ENCODE measurements around the gene CASD1. TPM values are rescaled to one million over a fixed set of nuclear protein-coding genes. Genes with fewer than 3 reads are reported as not detected.

CASD1 gene
- total RNA-seq, 2 experiments from 2014 or later, result 10.6 to 13.8 TPM

DNA sequence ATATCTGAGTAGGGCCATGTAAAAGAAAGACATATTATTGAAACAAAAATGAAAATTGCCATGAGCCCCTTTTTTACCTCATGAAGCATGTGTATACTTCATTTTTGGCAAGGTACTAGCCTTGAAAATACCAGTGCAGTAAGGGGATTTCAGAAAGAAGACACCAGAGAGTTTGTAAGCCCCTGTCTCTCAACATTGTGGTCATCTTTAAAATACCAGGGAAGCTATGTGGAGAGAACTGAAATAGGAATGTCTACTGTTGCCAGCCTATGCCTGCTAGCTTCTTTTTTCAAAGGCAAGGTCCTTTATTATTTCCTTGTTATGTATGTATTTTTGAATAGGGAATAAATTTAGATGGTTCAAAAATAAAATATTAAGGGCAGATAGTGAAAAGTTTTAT, 57.8 kb downstream of the CASD1 start:
- CTCF ChIA-PET, result no interaction called here
- H3K4me3 Mint-ChIP-seq, result no peak overlapping the region
- H3K36me3 Mint-ChIP-seq (ENCODE audit: low read depth), result peaks cover 6% of the 10 kb centered on the region
- no peaks in the 10 kb centered on the region for H3K4me1 Mint-ChIP-seq (ENCODE audit: low read depth)
- no peaks in the 10 kb centered on the region for H3K27me3 Mint-ChIP-seq (ENCODE audit: low read depth)
- POLR2A ChIA-PET, result no interaction called here
- ATAC-seq, result no peak
- no peaks in the 10 kb centered on the region for H3K9me3 Mint-ChIP-seq (ENCODE audit: insufficient read depth)
- no peak for DNase-seq
- no peak overlapping the region for H3K27ac Mint-ChIP-seq

DNA sequence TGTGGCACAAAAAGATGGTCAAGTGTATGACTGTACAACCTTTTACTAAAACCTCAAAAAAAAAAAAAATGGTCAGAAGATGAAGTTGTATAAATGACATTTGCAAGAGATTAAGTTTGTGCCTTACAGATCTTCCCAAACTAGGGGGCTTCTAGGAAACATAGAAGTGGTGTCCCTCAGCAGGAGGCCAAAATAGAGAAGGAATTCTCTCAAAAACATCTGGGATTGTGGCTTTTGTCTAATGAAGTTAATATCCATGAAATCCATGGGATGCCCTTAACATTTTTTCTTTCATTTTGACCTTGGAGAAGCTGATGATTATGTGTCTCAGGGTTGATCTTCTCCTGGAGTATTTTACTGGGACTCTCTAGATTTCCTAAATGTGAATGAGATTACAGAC, 62.2 kb downstream of the CASD1 start:
- no peak overlapping the region for H3K27ac Mint-ChIP-seq
- H3K9me3 Mint-ChIP-seq (ENCODE audit: insufficient read depth), result peaks cover 27% of the 10 kb centered on the region
- POLR2A ChIA-PET, result no interaction called here
- H3K4me3 Mint-ChIP-seq, result no peak overlapping the region
- CTCF ChIA-PET, result no interaction called here
- no peaks in the 10 kb centered on the region for H3K27me3 Mint-ChIP-seq (ENCODE audit: low read depth)
- ATAC-seq (no peak), DNase-seq (no peak)
- no peaks in the 10 kb centered on the region for H3K4me1 Mint-ChIP-seq (ENCODE audit: low read depth)
- peaks cover 30% of the 10 kb centered on the region for H3K36me3 Mint-ChIP-seq (ENCODE audit: low read depth)

DNA sequence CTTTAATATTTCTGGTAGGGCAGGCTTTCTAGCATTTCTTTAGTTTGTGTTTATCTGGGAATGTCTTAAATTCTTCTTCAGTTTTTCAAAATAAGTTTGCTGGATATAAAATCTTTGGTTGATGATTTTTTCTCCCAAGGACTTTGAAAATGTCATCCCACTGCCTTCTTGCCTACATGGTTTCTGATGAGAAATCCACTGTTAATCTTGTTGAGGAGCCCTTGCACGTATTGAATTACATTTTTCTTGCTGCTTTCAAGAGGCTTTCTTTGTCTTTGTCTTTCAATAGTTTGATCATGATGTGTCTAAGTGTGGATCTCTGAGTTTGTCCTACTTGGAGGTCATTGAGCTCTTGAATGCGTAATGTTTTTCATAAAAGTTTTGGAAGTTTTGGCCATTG, 66.0 kb downstream of the CASD1 start:
- ChIA-PET CTCF (no interaction called here), POLR2A (no interaction called here)
- Mint-ChIP-seq H3K9me3 (ENCODE audit: insufficient read depth) (peaks cover 27% of the 10 kb centered on the region), H3K4me3 (no peak overlapping the region), H3K4me1 (ENCODE audit: low read depth) (no peaks in the 10 kb centered on the region), H3K27me3 (ENCODE audit: low read depth) (no peaks in the 10 kb centered on the region), H3K36me3 (ENCODE audit: low read depth) (peaks cover 32% of the 10 kb centered on the region), H3K27ac (no peak overlapping the region)
- ATAC-seq, result no peak
- DNase-seq, result no peak

DNA sequence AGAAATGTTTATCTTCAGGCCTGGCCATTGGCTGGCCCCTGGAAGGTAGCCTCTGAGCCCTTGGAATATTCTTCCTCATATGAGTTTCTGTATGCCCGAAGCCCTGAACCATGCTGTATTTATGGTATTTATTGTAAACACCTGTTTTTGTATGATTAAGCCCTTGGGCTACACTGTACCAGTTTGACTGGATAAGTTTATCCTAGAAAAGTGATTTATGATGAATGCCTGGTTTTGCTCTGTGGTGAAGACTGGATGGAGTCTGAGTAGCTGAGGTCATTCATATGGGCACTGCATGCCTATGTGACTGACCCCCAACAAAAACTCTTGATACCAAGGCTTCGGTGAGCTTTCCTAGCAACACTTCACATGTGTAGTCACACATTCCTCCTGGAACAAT, 66.7 kb downstream of the CASD1 start:
- no peak for ATAC-seq
- Mint-ChIP-seq H3K4me3 (no peak overlapping the region), H3K27ac (no peak overlapping the region), H3K36me3 (ENCODE audit: low read depth) (peaks cover 30% of the 10 kb centered on the region), H3K4me1 (ENCODE audit: low read depth) (no peaks in the 10 kb centered on the region), H3K27me3 (ENCODE audit: low read depth) (no peaks in the 10 kb centered on the region), H3K9me3 (ENCODE audit: insufficient read depth) (peaks cover 27% of the 10 kb centered on the region)
- CTCF ChIA-PET, result no interaction called here
- POLR2A ChIA-PET, result no interaction called here
- no peak for DNase-seq

DNA sequence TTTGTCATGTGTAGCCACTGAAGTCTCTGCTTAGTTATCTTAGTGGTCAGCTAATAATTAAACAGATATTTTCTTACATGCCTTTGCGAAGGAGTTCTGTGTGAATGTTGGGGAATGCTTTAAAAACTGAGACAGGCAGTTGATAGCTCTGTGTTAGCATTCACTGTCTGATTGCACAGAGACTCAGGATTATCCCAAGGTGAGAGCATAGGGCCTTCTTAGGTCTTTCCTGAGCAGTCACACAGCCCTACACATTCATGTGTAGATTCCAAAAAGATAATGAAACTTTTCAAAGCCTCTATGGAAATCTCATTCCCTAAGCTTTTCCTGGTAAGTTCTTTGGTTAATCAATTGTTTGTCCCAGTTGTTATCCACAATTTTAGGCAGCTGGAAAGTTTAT, 67.7 kb downstream of the CASD1 start:
- DNase-seq, result no peak
- no peaks in the 10 kb centered on the region for H3K27me3 Mint-ChIP-seq (ENCODE audit: low read depth)
- no peak overlapping the region for H3K27ac Mint-ChIP-seq
- peaks cover 27% of the 10 kb centered on the region for H3K9me3 Mint-ChIP-seq (ENCODE audit: insufficient read depth)
- no peaks in the 10 kb centered on the region for H3K4me1 Mint-ChIP-seq (ENCODE audit: low read depth)
- ChIA-PET POLR2A (no interaction called here), CTCF (no interaction called here)
- H3K36me3 Mint-ChIP-seq (ENCODE audit: low read depth), result peaks cover 30% of the 10 kb centered on the region
- no peak for ATAC-seq
- H3K4me3 Mint-ChIP-seq, result no peak overlapping the region

DNA sequence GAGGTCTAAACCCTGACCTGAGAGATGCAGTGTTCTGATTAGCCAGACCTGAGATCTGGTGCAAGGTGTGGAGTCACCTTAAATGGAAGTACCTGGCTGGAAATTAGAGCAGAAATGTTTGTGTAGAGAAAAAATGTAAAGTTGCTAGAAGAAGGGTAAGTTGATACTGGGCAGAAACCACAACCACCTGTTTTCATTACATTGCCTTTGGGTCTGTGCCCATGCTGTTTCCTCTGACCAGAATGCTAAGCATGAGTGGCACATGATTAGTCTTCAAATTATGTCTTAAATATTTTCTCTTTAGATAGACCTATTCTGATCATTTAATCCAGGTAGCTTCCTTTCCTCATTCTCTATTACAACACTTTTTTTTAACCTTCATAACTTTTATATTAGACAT, 69.0 kb downstream of the CASD1 start:
- Mint-ChIP-seq H3K4me3 (no peak overlapping the region), H3K27ac (no peak overlapping the region), H3K27me3 (ENCODE audit: low read depth) (no peaks in the 10 kb centered on the region), H3K4me1 (ENCODE audit: low read depth) (no peaks in the 10 kb centered on the region), H3K9me3 (ENCODE audit: insufficient read depth) (peaks cover 24% of the 10 kb centered on the region), H3K36me3 (ENCODE audit: low read depth) (peaks cover 30% of the 10 kb centered on the region)
- ATAC-seq (no peak), DNase-seq (no peak)
- POLR2A ChIA-PET, result no interaction called here
- CTCF ChIA-PET, result no interaction called here

DNA sequence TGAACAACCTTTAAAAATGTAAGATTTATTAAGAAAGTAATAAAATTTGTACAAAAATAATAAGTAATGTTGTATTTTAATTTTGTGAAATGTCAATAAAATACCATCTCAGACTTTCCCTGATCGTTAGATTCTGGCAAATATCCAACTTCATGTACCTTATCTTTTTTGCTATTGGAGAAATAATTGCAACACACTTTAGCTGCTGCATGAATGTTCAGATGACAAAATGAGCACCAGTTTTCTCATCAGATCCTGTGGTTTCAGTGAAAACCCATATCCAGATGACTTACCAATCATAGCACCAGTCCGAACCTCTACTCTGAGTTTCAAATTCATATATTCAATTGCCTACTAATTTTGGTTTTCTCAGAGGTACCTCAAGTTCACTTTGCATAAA, 69.9 kb downstream of the CASD1 start:
- no peak for DNase-seq
- Mint-ChIP-seq H3K36me3 (ENCODE audit: low read depth) (peaks cover 23% of the 10 kb centered on the region), H3K27me3 (ENCODE audit: low read depth) (no peaks in the 10 kb centered on the region), H3K27ac (no peak overlapping the region), H3K9me3 (ENCODE audit: insufficient read depth) (peaks cover 15% of the 10 kb centered on the region), H3K4me1 (ENCODE audit: low read depth) (no peaks in the 10 kb centered on the region), H3K4me3 (no peak overlapping the region)
- no peak for ATAC-seq
- CTCF ChIA-PET, result interaction anchor here (0.6 kb wide), 1 partner anchor 95 kb away, joined by 3 read pairs; no protein-coding TSS in a partner anchor
- POLR2A ChIA-PET, result no interaction called here

DNA sequence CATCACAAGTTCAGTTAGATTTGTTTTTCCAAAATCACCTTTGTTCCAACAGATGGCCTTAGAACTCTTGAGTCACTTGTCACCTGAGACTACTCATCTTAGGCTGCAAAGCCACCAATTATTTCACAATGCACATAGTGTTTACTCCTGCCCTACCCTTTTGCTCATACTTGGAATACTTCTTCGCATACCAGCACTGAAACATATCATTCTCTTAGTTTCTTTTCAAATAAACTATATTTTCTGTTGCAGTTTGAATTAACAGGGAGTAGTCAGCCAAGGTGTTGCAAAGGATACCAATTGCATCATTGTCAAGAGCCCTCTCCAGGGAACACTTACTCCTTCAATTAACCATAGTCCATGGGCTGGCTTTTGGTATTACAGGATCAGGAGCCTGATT, 71.0 kb downstream of the CASD1 start:
- POLR2A ChIA-PET, result no interaction called here

DNA sequence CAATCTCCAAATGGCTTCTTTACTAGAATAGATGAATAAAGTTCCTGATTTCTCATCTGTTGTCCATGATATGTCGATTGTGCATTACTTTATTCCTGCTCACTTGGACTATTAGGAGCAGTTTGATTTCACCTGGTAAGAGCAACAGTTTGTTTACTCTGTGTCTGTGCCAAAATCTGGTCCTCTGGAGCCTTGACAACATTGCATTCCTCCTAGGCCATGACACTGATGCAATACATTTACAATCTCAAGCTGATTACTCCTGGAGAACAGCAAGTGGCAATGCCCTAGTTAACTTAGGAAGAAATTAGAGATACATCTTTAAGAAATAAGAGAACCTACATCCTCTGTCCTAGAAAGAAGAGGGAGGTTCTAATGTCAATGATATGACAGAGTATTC, 74.5 kb downstream of the CASD1 start:
- no peak overlapping the region for H3K4me3 Mint-ChIP-seq
- ChIA-PET POLR2A (no interaction called here), CTCF (no interaction called here)
- H3K9me3 Mint-ChIP-seq (ENCODE audit: insufficient read depth), result no peaks in the 10 kb centered on the region
- H3K36me3 Mint-ChIP-seq (ENCODE audit: low read depth), result peaks cover 1% of the 10 kb centered on the region
- no peak overlapping the region for H3K27ac Mint-ChIP-seq
- ATAC-seq (no peak), DNase-seq (no peak)
- no peaks in the 10 kb centered on the region for H3K27me3 Mint-ChIP-seq (ENCODE audit: low read depth)
- H3K4me1 Mint-ChIP-seq (ENCODE audit: low read depth), result no peaks in the 10 kb centered on the region

More for the DNA sequence above, 71.0 kb downstream of the CASD1 start:
- H3K9me3 Mint-ChIP-seq (ENCODE audit: insufficient read depth), result peaks cover 6% of the 10 kb centered on the region
- ATAC-seq, result no peak
- CTCF ChIA-PET, result no interaction called here
- H3K4me1 Mint-ChIP-seq (ENCODE audit: low read depth), result no peaks in the 10 kb centered on the region
- peaks cover 16% of the 10 kb centered on the region for H3K36me3 Mint-ChIP-seq (ENCODE audit: low read depth)
- no peak for DNase-seq
- no peak overlapping the region for H3K4me3 Mint-ChIP-seq
- no peak overlapping the region for H3K27ac Mint-ChIP-seq
- H3K27me3 Mint-ChIP-seq (ENCODE audit: low read depth), result no peaks in the 10 kb centered on the region

DNA sequence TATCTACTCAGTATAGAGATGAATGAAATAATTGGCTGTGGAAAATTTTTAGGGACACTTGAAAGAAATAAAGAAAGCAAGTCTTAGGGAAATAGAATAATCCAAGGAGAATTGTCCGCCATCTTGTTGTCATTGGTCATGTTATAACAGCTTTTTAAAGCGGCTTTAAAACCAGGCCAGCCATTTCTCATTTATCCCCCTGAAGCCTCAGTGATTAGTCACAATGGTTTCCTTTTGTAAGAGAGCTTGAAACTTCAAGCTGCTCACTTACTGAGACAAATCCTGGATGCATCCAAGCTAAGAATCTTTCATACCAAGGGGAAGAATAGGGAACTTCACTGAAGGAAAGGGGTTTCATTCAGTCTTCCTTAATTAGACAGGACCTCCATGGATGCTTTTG, 78.5 kb downstream of the CASD1 start:
- Mint-ChIP-seq H3K4me1 (ENCODE audit: low read depth) (no peaks in the 10 kb centered on the region), H3K9me3 (ENCODE audit: insufficient read depth) (no peaks in the 10 kb centered on the region), H3K4me3 (no peak overlapping the region), H3K27ac (no peak overlapping the region), H3K27me3 (ENCODE audit: low read depth) (no peaks in the 10 kb centered on the region), H3K36me3 (ENCODE audit: low read depth) (peaks cover 1% of the 10 kb centered on the region)
- ATAC-seq (no peak), DNase-seq (no peak)
- ChIA-PET POLR2A (no interaction called here), CTCF (no interaction called here)

DNA sequence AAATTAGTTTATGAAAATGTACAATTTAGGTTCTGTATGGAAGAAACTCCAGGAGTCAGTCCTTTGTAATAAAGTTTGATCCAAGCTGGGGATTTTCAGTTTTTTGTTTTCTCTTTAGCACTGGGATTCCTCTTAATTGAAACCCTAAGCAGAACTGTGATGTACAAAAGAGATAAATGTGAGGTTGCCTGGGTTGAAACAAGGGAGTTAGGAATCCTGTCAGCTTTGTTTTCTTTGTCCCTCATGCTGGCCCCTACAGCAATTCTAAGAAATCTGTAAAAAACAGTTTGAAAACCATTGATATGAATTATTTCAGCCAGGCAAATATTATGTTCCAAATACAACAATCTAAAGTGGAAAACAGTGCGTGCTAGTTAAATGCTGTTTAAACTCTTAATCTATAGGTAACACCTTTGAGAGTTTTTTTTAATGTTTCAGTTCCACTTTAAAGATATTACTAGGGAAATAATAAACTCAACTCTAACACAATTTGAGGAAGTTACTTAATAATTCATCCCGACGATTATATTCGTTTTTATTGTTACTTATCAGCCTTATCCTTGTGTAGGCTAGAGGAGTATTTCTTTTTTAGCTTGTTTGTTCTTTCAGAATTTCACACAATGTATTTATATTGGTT, 81.0 kb downstream of the CASD1 start:
- Mint-ChIP-seq H3K9me3 (ENCODE audit: insufficient read depth) (no peaks in the 10 kb centered on the region), H3K36me3 (ENCODE audit: low read depth) (peaks cover 1% of the 10 kb centered on the region), H3K4me3 (no peak overlapping the region), H3K4me1 (ENCODE audit: low read depth) (no peaks in the 10 kb centered on the region), H3K27ac (no peak overlapping the region), H3K27me3 (ENCODE audit: low read depth) (no peaks in the 10 kb centered on the region)
- POLR2A ChIA-PET, result no interaction called here
- DNase-seq, result no peak
- CTCF ChIA-PET, result no interaction called here
- ATAC-seq, result no peak

DNA sequence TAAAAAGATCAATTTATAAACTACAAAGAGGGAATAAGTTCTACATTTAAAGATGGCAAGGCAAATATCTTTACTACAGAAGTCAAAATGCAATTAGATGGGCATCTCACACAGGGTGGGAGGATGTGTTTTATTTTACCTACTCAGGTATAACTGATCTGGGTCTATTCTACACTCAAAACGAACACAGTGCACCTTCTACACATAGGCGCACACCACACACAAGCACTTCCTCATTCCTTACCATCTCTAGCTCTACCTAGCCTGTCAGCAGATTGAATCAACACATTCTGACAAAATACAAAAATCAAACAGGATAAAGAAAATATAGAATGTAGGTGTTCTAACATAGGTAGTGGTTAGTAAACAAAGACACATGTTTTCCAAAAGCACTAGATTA, 81.6 kb downstream of the CASD1 start:
- H3K27me3 Mint-ChIP-seq (ENCODE audit: low read depth), result no peaks in the 10 kb centered on the region
- no peak overlapping the region for H3K27ac Mint-ChIP-seq
- H3K9me3 Mint-ChIP-seq (ENCODE audit: insufficient read depth), result no peaks in the 10 kb centered on the region
- H3K4me1 Mint-ChIP-seq (ENCODE audit: low read depth), result no peaks in the 10 kb centered on the region
- ATAC-seq (no peak), DNase-seq (no peak)
- H3K36me3 Mint-ChIP-seq (ENCODE audit: low read depth), result no peaks in the 10 kb centered on the region
- CTCF ChIA-PET, result no interaction called here
- POLR2A ChIA-PET, result no interaction called here
- no peak overlapping the region for H3K4me3 Mint-ChIP-seq

DNA sequence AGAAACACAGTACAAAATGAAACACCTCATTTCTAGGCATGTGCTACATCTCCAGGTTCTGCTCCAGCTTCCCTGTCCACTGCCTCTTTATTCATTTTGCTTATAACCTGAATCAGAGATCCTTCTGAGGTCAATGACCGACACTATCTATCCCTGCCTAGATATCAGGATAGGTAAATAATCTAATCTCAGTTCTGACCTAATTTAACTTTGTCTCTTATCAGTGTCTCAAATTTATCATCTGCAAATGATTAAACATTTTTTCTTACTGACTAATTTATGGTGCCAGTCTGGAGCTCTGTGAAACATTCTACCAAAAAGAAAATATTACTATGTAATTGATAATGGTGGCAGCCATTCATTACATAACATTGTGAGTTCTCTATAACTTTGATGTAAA, 85.3 kb downstream of the CASD1 start:
- ATAC-seq (no peak), DNase-seq (no peak)
- Mint-ChIP-seq H3K4me1 (ENCODE audit: low read depth) (no peaks in the 10 kb centered on the region), H3K4me3 (no peak overlapping the region), H3K36me3 (ENCODE audit: low read depth) (no peaks in the 10 kb centered on the region), H3K27me3 (ENCODE audit: low read depth) (no peaks in the 10 kb centered on the region), H3K27ac (no peak overlapping the region), H3K9me3 (ENCODE audit: insufficient read depth) (no peaks in the 10 kb centered on the region)
- ChIA-PET POLR2A (no interaction called here), CTCF (no interaction called here)

Data from activated CD8-positive, alpha-beta T cell treated with anti-CD3 and anti-CD28 coated beads, Interleukin-2, amount 10 ng/mL, durations not matched to agents 7 days and 5 days (primary cell).